Measurements from ENCODE around the gene NXPH4.

- TF ChIP-seq POLR2A (IDR thresholded peaks at IDR 0.05) (no peak), CTCF (IDR thresholded peaks at IDR 0.05) (no peak)
These were observed 7.8 kb downstream of the NXPH4 start for GRCh38 chr12:57224278-57224972.

Measured in esophagus squamous epithelium (tissue), 4 donors.